Prostate gland (tissue), 2 donors: ENCODE measurements around the gene ARMC8.

Source experiments
- CTCF ChIP-seq, 4 experiments: fragments of 200-600 bp in 2 of 4; fragments of 450-650 bp in 2 of 4; sonication (generic) in 2 of 4; IDR thresholded peaks; 1 replicate in 3 of 4; 2 replicates in 1 of 4; pipeline ENCODE4 v1.5.1; 2016 to 2019; ENCODE audit warnings: antibody characterized with exemption in 4 of 4, mild to moderate bottlenecking in 2 of 4, moderate library complexity in 2 of 4
- POLR2A ChIP-seq: fragments of 450-650 bp; IDR thresholded peaks from one replicate; pipeline ENCODE4 v1.6.1; 2016; ENCODE audit warnings: antibody characterized with exemption, mild to moderate bottlenecking
- POLR2AphosphoS5 ChIP-seq: sonication (generic); formaldehyde crosslinking; IDR thresholded peaks from one replicate; pipeline ENCODE4 v1.6.1; 2017; ENCODE audit warnings: antibody characterized with exemption

- no peak for TF ChIP-seq CTCF (IDR thresholded peaks at IDR 0.05)
- no peak for TF ChIP-seq POLR2AphosphoS5
- no peak for TF ChIP-seq POLR2A
Measured at GRCh38 chr3:138253609-138254008, 66.5 kb downstream of the ARMC8 start.
